HG02938 (cell line): ENCODE measurements around the gene CPXM1.

Experiments used
- ATAC-seq: cut with Tn5 transposase; IDR thresholded peaks from one replicate; pipeline ENCODE4 v1.9.1; 2021; ENCODE audit warnings: mild to moderate bottlenecking, moderate library complexity; ENCODE audit not compliant: unreplicated experiment

The CPXM1 gene

DNA sequence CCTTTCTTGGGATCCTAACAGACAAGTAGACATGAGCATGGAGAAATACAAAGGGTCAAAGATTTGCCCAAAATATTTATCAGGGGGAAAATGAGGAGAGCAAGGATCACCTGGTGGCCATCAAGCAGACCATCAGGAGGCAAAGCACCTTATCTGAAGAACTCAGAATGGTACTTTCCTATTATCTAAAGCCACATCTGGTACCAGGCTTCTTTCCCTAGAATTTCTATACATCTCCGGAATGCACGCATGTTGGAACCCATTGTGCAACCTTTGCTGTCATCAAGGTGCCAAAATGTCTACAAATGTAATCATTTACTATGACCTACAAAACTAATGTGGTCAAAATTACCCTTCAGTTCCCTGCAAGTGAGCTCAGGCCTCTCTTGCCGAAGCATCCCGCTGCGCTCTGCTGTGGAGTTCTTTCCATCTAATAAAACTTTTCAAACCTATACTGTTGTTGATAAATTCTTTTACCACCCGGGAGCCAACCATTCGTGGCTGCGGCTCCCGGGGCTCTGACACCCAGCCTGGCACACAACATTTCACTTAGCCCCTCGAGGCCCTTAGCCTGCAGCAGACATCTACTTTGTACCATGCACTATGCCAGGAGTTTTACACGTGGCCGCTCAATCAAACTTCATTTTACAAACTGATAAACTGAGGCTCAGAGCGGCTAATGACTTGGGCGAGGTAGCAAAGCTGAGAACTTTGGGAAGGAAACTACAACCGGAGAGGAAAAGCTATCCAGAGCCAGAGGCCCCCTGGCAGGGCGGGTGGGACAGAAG lies 3.8 kb upstream of the CPXM1 start:
- ATAC-seq, result no peak

DNA sequence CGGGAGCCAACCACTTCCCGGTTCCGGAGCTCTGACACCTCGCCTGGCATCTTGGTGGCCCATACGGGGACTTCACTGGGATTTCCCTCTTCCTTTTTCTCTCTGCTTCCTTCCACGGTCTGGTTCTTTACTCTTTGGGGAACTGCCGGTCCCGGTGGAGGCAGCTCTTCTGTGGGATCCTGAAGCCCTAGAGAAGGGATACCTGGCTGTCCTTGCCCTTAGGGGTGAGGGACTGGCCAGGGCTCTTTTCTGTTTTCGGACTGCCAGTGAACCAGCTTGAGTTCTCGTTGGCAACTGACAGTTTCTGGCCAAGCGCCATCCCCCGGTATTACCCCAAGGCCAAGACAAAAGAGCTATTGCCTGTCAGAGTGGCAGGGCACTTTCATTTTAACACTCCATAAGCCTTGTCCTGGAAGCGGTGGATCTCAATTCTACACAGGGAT lies 880 bp upstream of the CPXM1 start:
- no peak for ATAC-seq

DNA sequence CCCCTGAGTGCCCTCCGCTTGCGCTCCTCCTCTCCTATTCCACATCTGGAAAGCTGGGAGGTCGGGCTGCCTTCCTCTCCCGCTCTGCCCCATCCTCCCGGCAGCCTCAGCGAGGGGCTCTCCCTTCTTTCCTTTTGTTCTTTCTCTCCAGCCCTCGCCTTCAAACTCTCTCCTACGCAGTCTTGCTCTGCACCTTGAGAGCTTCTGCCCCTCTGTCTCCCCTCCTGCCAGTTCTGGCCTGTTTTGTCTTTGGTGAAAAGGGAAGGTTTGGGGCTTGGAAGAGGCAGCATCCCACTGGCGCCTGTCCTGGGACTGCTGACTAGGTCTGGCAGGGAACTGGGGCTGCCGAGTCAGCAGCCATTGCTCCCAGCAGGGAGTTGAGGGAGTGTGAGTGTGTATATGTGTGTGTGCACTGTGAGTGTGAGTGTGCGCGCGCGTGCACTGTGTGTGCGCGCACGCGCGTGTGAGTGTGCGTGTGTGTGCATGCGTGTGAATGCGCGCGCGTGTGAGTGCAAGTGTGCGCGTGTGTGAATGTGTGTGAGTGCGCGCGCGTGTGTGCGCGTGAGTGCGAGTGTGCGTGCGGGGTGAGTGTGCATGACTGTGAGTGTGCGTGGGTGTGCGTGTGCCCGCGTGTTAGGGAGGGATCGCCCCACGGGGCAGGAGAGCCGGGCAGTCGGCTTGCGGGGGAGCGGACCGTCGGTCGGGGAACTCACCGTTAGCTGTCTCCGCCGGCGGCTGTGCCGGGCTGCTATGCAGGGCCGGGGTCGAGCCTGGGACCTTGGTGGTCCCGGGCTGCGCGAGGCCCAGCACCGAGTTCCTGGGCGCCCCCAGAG lies 523 bp downstream of the CPXM1 start:
- peak; percentile 16 for ATAC-seq

DNA sequence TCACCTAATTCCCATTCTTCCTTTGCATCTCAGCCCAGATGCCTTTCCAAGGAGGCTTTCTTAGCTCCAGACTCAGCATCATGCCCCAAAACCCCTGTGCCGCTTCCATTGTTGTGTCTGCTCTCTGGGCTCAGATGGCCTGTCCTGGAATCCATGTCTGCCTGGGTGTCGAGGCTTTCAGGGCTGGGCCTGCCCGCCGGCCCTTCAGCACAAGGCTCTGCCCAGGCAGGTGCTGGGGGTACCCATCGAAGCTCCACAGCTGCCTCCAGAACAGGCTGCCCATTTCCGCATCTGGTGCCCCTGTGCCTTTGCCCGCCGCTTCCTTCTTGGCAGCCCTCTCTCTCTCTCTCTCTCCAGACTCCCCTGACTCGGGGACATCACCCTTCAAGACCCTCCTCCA lies 1.2 kb downstream of the CPXM1 start:
- ATAC-seq, result no peak

DNA sequence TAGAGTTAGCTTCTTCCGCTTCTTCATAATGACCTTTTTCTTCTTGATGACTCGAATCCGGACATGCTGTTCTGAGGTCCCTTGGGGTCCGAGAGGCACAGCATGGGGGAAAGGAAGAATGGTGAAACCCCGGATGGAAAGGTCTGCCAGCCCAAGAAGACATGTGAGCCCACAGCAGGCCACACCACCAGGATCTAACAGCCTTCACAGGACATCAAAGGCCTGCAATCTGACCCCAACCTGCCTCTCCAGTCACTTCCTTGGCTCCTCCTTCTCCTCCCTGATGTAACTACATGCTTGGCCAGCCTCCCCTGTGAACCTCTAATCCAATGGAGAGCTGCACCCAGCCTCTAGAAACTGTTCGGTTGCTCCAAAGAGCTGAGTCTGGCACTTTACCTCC lies 1.6 kb downstream of the CPXM1 start:
- ATAC-seq, result no peak

DNA sequence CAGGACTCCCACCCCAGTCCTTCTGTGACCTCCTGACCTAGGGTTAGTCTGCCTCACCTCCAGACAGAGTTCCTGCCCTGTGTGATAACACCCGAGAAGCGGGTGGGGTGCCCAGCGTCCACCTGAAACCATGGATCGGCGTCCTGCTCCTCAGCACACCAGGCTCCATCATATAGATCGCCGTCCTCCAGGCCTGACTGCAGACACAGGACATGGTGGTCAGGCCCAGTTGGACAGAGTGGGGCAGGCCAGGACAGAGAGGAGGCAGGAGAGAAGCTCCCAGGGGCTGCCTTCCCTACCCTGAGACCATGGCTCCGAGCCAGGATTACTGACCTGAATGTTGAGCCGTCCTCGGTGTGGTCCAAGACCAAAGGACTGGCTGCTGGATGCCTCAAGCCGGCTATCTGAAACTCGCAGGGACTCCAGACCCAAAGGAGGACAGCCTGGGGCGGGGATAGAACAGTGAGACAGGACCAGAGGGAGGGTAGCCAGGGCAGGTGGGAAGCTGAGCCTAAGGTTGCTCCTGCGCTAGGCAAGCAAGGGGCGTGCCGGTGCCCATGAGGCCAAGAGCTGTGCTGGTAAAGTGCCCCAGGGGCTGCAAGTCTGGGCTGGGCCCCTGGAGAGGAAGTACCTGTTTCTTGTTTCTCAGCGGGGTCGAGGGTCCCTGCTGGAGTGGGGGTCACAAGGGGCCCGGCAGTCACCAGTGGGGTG lies 2.2 kb downstream of the CPXM1 start:
- no peak for ATAC-seq

DNA sequence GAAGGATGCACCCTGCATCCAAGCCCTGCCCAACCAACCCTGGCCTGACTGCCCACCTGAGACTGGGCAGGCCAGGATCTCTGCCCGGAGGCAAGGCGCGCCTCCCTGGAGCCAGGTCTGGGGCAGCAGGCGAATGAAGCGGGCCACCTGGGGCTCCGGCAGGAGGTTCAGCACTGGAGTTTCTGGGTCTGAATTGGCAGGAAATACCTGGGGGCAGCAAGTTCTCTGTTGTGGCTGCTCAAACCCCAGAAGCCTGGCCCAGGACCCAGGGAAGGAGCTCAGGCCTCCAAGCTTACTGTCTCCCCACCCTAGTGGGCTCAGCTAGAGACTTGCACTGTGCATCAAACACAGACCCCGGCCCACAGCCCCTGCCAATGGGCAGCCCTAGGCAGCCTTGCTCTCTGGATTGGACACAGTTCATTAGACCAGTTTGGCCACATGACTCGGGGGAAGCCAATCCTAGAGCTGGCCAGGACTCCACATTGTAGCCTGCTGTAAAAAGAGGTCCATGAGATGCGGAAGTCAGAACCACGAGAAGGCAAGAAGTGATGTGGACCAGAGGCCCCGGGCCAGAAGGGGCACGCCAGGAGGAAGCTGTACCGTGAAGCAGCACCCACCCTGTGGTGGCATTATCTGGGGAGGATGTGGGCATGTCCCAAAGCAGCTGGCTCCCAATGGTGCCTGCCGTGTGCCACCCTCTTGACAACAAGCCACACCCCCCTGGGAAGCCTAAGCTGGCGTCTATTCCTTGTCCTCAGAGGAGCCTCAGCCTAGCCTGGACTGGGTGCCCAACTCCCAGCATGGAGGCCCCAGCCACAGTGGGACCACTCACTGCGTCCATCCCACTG lies 3.1 kb downstream of the CPXM1 start:
- no peak for ATAC-seq

DNA sequence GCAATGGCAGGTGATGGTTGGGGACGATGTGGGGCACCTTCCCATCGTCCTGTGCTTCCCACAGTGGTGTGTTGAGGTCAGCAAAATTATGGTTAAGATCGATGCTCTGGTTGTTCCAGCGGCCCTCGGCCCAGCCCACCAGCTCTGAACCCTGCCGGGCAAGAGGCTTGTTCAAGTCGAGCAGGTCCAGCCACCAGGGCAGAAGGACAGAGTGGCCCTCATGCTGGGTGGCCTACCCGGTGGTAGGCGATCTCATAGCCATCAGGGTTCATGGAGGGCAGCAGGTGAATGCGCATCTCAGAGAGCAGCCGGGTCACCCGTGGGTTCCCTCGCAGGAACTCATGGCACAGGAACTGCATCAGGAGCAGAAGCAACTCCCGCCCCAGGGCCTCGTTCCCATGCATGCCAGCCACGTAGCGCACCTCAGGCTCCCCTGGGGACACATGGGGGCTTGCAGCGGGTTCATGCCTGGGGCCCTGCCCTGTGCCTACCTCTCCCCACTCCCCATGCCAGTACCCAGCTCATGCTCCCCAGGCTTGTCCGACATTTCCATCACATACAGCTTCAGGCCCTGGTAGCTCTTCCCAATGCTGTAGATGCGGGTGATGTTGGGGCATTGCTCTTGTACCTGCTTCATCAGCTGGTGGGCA lies 4.3 kb downstream of the CPXM1 start:
- ATAC-seq, result no peak

DNA sequence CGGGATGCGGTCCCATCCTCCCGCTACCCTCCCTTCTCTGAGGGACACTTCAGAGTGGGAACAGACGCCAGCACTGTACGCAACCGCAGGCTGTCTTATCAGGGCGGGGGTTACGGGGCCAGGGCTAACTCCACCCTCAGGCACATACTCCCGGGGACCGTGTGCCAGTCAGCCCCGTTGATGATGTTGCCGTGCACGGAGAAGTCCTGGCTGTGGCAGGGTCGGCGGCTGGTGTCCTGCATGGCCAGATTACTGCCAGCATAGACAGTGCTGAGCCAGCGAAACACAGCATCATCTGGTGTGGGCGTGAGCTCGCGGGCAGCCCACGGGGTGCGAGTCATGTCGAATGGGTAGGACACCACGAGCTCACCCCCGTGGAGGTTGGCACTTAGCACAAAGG lies 5.0 kb downstream of the CPXM1 start:
- no peak for ATAC-seq

DNA sequence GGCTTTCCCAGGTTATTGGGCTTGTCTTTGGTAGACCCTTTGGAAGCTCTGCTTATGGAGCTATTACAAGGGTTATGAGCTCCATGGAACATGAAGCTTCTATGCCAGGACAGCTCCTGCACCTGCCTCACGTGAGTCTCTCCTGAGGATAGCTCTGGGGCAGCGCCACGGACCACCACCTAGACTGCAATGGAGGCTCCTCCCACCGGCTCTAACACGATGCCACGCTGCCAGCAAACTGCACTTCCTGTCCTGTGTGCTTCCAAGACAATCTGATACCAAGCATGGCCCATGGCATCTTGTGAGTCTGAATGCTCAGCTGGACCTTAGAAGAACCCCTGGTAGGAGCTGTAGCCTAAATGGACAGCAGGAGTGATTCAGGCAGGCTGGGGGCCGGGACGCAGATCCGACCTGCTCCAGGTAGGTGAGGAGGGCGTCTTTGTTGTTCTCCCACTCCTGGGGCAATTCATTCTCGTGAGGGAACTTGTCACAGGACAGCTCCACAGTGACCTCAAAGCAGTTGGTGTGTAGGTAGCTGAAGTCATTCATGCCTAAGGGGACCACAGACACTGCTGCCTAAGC lies 5.5 kb downstream of the CPXM1 start:
- ATAC-seq, result no peak

DNA sequence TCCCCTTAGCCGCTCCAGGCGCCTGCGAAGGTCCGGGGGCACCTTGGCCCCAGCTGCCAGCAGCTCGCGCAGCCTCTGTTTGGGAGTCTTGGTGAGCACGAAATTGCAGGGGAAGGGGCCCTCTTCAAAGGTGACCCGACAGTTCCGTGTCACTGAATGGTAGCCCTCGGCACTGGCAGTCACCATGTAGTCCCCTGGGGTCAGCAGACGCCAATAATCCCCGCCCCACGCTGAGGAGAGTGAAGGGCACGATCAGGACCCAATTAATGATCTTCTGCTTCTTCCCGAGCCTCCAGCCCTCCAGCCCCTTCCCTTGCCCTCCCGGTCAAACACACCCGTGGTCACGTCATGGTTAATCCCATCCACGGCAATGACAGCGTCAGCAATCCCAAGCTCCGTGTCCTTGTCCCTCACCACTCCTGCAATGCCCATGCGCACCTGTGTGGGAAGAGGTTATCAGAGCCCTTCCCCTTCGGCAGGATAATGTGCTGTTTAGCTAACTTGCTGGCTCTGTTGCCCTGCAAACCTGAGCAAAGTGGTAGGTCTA lies 6.2 kb downstream of the CPXM1 start:
- ATAC-seq, result no peak

DNA sequence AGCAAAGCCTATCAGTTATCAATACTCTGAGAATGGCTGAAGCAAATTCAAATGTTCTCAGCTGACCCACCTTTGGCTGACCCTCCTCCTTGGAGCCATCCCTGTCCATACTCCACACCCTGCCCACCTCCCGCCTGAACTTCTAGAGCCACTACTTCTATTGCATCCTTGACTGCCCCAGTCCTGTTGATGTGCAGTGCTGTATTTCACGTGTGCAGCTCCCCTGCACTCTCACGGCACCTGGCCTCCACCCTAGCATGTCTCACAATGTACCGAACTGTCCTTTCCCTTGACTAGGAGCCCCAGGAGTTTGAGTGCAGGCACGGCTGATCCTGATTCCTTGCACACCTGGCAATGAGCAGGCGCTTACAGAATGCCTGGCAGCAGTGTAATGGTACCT lies 7.0 kb downstream of the CPXM1 start:
- no peak for ATAC-seq

DNA sequence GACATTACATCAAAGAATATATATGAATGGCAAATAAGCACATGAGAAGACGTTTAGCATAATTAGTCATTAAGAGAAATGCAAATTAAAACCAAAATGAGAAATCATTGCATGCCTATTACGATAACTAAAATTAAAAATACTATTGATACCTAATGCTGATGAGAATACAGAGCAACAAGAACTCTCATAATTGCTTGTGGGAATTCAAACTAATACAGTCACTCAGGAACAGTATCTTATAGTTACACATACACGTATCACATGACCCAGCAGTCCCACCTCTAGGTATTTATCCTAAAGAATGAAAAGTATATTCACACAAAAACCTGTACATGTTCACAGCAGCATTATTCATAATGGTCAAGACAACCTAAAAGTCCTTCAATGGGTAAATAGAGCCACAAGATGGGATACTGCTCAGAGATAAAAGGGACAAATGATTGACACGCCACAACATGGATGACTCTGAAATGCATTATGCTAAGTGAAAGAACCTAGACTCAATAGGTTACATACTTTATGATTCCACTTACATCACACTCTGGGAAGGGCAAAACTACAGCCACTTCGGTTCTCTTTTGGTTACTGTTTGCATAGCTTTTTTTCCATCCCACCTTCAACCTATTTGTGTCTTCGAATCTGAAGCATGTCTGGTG lies 16.4 kb downstream of the CPXM1 start:
- ATAC-seq, result no peak

DNA sequence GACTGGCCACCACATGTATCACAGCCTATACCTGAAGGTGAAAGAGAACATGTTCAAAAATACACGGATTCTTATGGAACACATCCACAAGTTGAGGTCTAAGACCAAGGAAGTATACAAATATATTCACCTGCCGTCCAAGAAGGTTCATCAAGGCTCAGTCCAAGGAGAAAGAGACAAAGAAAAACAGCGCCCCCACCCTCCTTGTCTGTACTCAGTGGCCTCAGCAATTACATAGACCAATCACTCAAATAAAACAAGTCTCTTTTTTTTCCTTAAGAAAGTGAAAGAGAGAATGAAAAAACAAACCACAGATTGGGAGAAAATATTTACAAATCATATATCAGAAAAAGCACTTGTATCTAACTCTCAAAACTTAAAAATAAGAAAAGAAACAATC lies 19.5 kb downstream of the CPXM1 start:
- ATAC-seq, result no peak

DNA sequence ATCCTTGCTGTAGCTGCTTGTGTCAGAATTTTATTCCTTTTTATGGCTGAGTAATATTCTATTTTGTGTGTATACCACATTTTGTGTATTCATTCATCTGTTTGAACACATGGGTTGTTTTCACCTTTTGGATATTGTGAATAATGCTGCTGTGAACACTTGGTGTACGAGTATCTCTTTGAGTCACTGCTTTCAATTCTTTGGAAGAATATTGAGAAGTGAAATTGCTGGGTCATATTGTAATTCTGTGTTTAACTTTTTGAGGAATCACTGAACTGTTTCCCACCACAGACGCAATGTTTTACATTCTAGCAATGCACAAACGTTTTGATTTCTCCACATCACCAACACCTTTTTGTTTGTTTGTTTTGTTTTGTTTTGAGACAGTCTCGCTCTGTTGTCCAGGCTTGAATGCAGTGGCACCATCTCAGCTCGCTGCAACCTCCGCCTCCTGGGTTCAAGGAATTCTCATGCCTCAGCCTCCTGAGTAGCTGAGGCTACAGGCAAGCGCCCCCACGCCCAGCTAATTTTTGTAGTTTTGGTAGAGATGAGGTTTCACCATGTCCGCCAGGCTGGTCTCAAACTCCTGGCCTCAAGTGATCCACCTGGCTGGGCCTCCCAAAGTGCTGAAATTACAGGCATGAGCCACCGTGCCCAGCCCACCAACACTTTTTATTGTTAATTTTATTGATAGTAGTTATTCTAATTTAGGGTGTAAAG lies 21.7 kb downstream of the CPXM1 start:
- no peak for ATAC-seq

DNA sequence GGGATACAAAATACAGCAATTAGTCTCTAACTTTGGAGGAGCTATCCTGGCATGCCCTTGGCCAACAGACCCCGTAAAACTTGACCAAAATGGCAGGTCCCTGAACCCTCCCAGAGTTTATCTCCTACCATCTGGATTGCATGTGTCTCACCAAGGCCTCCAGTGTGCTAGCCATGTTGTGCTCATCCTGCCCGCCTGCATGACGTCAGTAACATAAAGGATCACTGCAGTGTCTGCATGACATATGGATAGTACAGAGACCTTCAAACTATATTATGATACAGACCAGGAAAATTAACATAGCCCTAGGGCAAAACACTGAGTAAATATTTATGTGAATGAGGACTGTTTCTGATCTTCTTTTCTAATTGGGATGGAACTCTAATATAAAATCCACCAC lies 25.3 kb downstream of the CPXM1 start:
- no peak for ATAC-seq

DNA sequence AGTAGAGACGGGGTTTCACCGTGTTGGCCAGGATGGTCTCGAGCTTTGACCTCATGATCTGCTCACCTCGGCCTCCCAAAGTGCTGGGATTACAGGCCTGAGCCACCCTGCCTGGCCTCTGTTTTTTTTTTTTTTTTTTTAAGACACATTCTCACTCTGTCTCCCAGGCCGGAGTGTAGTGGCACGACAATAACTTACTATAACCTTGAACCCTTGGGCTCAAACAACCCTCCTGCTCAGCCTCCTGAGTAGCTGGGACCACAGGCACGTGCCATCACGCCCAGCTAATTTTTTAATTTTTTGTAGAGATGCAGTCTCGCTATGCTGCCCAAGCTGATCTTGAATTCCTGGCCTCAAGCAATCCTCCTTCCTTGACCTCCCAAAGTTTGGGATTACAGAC lies 26.6 kb downstream of the CPXM1 start:
- no peak for ATAC-seq

DNA sequence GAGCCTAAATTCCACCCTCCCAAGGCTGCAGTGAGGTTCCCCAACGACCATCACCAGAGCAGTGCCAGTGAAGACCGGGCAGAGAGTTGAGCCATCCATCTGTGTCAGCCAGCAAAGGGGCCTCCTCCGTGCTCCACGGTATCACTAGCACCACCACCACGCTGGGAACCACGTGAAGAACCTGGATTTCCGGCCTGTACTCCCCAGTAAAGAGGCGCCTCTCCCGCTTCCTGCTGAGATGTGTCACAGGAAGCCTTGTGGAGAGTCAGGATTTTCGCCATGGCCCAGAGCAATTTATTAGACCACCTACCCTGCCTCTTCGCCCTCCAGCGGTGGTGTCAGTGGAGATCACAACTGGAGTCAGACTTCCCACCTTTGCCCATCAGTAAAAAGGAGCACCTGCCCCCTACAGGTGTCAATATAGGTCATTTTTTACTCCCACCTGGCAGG lies 28.8 kb downstream of the CPXM1 start:
- ATAC-seq, result no peak
